ENCODE measurements around the gene SPNS2.

Gene SPNS2

DNA sequence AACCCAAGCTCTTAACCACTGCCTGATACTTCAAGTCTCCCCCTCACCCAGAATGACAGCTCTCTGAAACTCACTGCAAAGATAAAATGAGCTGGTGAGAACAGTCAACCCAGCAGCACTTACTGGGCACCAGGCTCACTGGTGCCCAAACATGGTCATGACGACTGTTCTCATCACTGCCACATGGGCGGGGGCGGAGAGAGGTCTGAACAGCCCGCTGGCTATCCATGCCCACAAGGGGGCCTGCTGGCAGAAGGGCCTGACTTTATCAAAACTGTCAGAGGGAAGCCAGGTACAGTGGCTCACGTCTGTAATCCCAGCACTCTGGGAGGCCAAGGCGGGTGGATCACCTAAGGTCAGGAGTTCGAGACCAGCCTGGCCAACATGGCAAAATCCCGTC lies 52.5 kb downstream of the SPNS2 start:
- Mint-ChIP-seq H3K4me1 (peaks cover 18% of the 10 kb centered on the region), H3K27me3 (ENCODE audit: low read depth) (no peaks in the 10 kb centered on the region), H3K9me3 (no peaks in the 10 kb centered on the region), H3K4me3 (peak overlapping the region in 2 of 3 experiments; percentile 17 to 23), H3K27ac (no peak overlapping the region), H3K36me3 (ENCODE audit: low read depth) (peaks cover 19% of the 10 kb centered on the region)
- TF ChIP-seq, protein P1, sequence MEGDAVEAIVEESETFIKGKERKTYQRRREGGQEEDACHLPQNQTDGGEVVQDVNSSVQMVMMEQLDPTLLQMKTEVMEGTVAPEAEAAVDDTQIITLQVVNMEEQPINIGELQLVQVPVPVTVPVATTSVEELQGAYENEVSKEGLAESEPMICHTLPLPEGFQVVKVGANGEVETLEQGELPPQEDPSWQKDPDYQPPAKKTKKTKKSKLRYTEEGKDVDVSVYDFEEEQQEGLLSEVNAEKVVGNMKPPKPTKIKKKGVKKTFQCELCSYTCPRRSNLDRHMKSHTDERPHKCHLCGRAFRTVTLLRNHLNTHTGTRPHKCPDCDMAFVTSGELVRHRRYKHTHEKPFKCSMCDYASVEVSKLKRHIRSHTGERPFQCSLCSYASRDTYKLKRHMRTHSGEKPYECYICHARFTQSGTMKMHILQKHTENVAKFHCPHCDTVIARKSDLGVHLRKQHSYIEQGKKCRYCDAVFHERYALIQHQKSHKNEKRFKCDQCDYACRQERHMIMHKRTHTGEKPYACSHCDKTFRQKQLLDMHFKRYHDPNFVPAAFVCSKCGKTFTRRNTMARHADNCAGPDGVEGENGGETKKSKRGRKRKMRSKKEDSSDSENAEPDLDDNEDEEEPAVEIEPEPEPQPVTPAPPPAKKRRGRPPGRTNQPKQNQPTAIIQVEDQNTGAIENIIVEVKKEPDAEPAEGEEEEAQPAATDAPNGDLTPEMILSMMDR (IDR thresholded peaks at IDR 0.05; ENCODE audit: unreplicated experiment in 3 of 3), result no peak

DNA sequence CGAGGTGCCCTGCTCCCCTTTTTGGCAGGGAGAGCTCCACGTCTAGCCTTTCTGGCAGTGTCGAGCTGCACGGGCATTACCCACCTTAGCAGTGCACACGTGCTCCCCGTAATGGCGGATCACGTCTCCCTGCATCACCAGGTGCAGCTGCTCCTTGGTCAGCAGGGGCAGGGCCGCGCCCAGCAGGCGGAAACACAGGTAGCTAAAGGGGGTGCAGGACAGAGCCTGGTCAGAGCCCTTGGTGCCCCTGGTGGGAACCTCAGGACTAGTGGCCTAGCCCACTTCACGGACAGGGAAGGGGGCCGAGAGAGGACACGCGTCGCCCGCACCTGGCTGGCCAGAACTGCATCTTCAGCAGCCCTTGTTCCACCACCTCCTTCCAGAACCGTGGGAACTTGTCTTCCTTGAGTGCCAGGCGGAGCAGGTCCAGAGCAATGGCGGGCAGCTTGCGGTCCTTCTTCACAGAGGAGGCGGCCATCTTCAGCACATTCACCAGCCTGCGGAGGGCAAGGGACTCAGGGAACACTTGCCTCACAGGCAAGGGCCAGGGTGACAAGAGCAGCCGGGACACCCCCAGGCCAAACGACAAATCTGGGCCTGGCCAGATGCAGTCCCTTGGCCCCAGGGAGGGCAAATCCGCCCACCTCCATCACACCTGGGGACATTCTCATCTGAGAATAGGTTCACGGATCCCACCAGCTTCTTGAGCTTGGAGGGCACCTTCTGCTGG lies 53.3 kb downstream of the SPNS2 start:
- TF ChIP-seq, protein P1 (IDR thresholded peaks at IDR 0.05; ENCODE audit: unreplicated experiment in 3 of 3), result no peak
- peaks cover 15% of the 10 kb centered on the region for H3K36me3 Mint-ChIP-seq (ENCODE audit: low read depth)

DNA sequence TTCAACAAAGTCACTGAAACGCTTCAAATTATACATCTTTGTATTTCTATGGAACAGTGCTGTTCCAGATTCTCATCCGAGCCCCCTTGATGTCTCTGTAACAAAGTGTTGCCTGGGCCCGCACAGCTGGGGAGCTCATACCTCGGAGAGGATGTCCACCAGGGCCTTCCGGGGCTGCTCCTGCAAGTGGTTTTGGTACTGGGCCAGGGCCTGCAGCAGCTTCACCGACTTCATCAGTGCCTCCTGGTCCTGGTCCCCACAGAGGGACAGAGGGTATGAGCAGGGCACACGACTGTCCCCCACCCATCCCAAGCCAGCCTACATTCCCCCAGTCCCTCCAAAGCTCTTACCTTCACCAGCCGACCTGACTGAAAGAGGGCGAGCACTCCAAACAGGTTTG lies 55.0 kb downstream of the SPNS2 start:
- Mint-ChIP-seq H3K36me3 (ENCODE audit: low read depth) (peaks cover 11% of the 10 kb centered on the region), H3K4me1 (peaks cover 22% of the 10 kb centered on the region), H3K9me3 (no peaks in the 10 kb centered on the region), H3K4me3 (peak overlapping the region; percentile 94 to 96 (median 95)), H3K27ac (no peak overlapping the region), H3K27me3 (ENCODE audit: low read depth) (no peaks in the 10 kb centered on the region)
- TF ChIP-seq, protein P1 (IDR thresholded peaks at IDR 0.05; ENCODE audit: unreplicated experiment in 3 of 3), result no peak

More for the DNA sequence above, 53.3 kb downstream of the SPNS2 start:
- Mint-ChIP-seq H3K27ac (no peak overlapping the region), H3K27me3 (ENCODE audit: low read depth) (no peaks in the 10 kb centered on the region), H3K4me3 (peak overlapping the region in 2 of 3 experiments; percentile 20 to 38), H3K9me3 (no peaks in the 10 kb centered on the region), H3K4me1 (peaks cover 22% of the 10 kb centered on the region)

DNA sequence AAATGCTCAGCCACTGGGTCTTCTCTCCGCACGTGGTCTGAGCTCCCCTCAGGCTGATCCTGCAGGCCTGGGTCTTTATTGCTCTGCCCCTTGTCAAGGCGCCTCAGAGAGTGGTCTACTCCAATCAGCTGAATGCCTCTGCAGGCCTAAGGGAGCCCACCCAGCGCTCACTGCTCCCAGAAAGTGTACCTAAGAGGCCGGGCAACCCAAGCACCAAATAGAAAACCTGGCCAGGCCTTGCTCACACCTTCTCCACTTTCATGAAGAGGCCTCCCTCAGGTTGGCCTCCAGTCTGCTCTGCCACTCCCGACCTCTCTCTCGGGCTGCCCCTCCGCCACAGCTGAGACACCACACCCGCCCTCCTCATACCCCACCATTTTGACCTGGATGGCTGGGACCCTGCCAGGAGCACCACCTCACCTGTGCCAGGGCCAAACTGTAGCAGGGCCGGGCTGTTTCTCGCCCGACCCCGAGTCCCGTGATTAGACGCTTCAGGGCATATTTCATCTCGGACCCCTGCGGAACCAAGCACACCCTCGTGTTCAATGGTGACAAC lies 55.8 kb downstream of the SPNS2 start:
- TF ChIP-seq, protein P1 (IDR thresholded peaks at IDR 0.05; ENCODE audit: unreplicated experiment in 3 of 3), result no peak
- Mint-ChIP-seq H3K4me3 (peak overlapping the region; percentile 94 to 96 (median 95)), H3K27me3 (ENCODE audit: low read depth) (no peaks in the 10 kb centered on the region), H3K36me3 (ENCODE audit: low read depth) (peaks cover 11% of the 10 kb centered on the region), H3K4me1 (peaks cover 22% of the 10 kb centered on the region), H3K27ac (peak overlapping the region in 2 of 3 experiments; percentile 19 to 48), H3K9me3 (no peaks in the 10 kb centered on the region)

DNA sequence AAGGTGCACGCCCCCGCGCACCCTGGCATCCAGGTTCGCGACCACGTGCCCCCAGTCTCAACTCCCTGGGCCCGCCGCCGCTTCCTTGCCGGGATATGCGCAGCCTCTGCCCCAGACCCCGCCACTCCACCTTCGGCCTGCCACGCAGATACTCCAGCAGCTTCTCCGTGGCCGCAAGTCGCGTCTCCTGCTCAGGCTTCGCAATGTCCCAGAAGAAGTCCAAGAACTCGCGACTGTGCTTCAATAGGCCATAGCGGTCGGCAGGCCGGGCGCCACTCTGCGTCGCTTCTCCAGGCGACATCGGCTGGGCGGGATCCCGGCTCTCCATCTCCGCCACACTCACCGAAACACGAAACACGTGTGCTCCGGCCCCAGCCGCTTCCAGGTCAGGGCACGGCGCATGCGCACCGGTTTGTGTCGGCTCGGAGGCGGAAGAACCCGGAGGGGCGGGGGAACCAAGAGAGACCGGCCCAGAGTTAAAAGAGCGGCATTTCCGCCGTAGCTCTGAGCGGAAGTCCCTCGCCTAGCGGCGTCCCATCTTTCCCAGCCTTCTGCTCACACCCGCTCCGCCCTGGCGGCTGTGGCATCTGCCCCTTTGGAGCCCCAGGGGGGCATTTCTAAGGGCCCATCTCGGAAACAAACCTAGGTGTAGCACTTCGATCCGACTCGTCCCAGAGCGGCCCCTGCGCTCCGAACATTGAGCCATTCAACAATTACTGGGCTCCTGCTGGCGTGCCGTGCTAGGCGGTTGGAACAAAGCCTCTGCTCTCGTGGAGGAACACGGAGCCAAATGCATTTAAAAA lies 56.5 kb downstream of the SPNS2 start, which contains the start of gene MYBBP1A:
Gene MYBBP1A, minus strand, starts transcription at position 388 of the 803 bp plus-strand sequence. Its CDS starts 60 bp downstream, at position 328.
- Mint-ChIP-seq H3K36me3 (ENCODE audit: low read depth) (peaks cover 11% of the 10 kb centered on the region), H3K4me3 (peak within 1 kb of the TSS; percentile 94 to 96 (median 95))

More for the DNA sequence above, 56.5 kb downstream of the SPNS2 start, which contains the start of gene MYBBP1A:
- Mint-ChIP-seq H3K9me3 (no peaks in the 10 kb centered on the region), H3K4me1 (peaks cover 22% of the 10 kb centered on the region), H3K27ac (peak within 1 kb of the TSS; percentile 84 to 94 (median 90)), H3K27me3 (ENCODE audit: low read depth) (no peaks in the 10 kb centered on the region)
- TF ChIP-seq, protein P1 (IDR thresholded peaks at IDR 0.05; ENCODE audit: unreplicated experiment in 3 of 3), result peak; percentile 34 to 56 (median 40)
